ENCODE results near the gene MAP3K13.

GRCh38 chr3:185342459-185343174, 20.3 kb upstream of the MAP3K13 start:
- no peak for TF ChIP-seq SP1 (IDR thresholded peaks at IDR 0.05)
- no peak for TF ChIP-seq FOXM1 (IDR thresholded peaks at IDR 0.05; ENCODE audit: borderline replicate concordance)
- no peak for TF ChIP-seq PKNOX1 (IDR thresholded peaks at IDR 0.05)
- TF ChIP-seq BHLHE40 (IDR thresholded peaks at IDR 0.05; ENCODE audit: borderline replicate concordance) = no peak
- no peak for TF ChIP-seq L3MBTL2 (conservative IDR thresholded peaks at IDR 0.05)
- no peak for TF ChIP-seq ZNF384 (IDR thresholded peaks at IDR 0.05)
- TF ChIP-seq SUZ12 (IDR thresholded peaks at IDR 0.05) = no peak
- no peak for TF ChIP-seq ARNT (IDR thresholded peaks at IDR 0.05)
- no peak for TF ChIP-seq FOXK2 (IDR thresholded peaks at IDR 0.05)
- no peak for TF ChIP-seq NFRKB (IDR thresholded peaks at IDR 0.05)

Data from HEK293T (cell line).